B cell (primary cell): ENCODE results near the gene ITGB2. TPM values are rescaled to one million over a fixed set of nuclear protein-coding genes. Genes with fewer than 3 reads are reported as not detected.

ENCODE experiments used
- ATAC-seq: fragments of 200-7000 bp; cut with Tn5 transposase; one replicate; pipeline ENCODE4 v1.10.0; 2021; ENCODE audit warnings: low read depth, mild to moderate bottlenecking, moderate number of reproducible peaks, moderate library complexity
- CTCF ChIA-PET: fragments of 350-600 bp; sonication (Branson Sonifier 250); formaldehyde crosslinking; loops from one replicate; lab custom pipeline; 2021; ENCODE audit warnings: antibody characterized with exemption, inconsistent platforms; lab: Charles Lee
- POLR2A ChIA-PET: fragments of 350-600 bp; sonication (Branson Sonifier 250); formaldehyde crosslinking; loops from one replicate; lab custom pipeline; 2021; ENCODE audit warnings: antibody characterized with exemption; lab: Charles Lee
- DNase-seq: peaks from one replicate; pipeline ENCODE4 v3.0.0; 2013
- H2AFZ ChIP-seq: 2 replicates; pipeline ENCODE4 v1.6.1; 2012; ENCODE audit warnings: mild to moderate bottlenecking, low read depth, low read length; ENCODE audit not compliant: insufficient read depth, poor library complexity, severe bottlenecking
- H3K27ac ChIP-seq, 2 donors: 1 replicate in 1 of 2; 2 replicates in 1 of 2; pipeline ENCODE4 v1.5.1; 2012 to 2013; ENCODE audit warnings: low read length in 2 of 2, mild to moderate bottlenecking in 2 of 2, moderate library complexity in 1 of 2
- H3K27me3 ChIP-seq, 4 experiments: fragments of 200-600 bp in 1 of 4; sonication (generic) in 1 of 4; replicated peaks in 1 of 4; 1 replicate in 2 of 4; 2 replicates in 2 of 4; pipeline versions ENCODE4 v1.6.1 to v1.7.0; 2013 to 2016; ENCODE audit warnings: low read length in 3 of 4, mild to moderate bottlenecking in 2 of 4, mixed read lengths in 1 of 4, moderate library complexity in 1 of 4; ENCODE audit not compliant: insufficient read depth in 4 of 4, control insufficient read depth in 3 of 4; ENCODE audit errors: control extremely low read depth in 1 of 4
- H3K36me3 ChIP-seq, 2 experiments: replicated peaks in 1 of 2; 1 replicate in 1 of 2; 2 replicates in 1 of 2; pipeline versions ENCODE4 v1.6.1 to v1.7.1; 2013; ENCODE audit warnings: low read length in 1 of 2; ENCODE audit not compliant: insufficient read depth in 2 of 2, control insufficient read depth in 1 of 2; ENCODE audit errors: control extremely low read depth in 1 of 2, extremely low read depth in 1 of 2
- H3K4me1 ChIP-seq, 2 donors: fragments of 200-600 bp in 1 of 2; sonication (generic) in 1 of 2; 1 replicate in 1 of 2; 2 replicates in 1 of 2; pipeline versions ENCODE4 v1.5.1 to v1.6.1; 2013 to 2017; ENCODE audit warnings: low read length in 2 of 2; ENCODE audit not compliant: control insufficient read depth in 2 of 2, insufficient read depth in 2 of 2
- H3K4me2 ChIP-seq: replicated peaks from 2 replicates; pipeline ENCODE3; 2012; ENCODE audit warnings: mild to moderate bottlenecking, low read depth, low read length; ENCODE audit not compliant: poor library complexity, severe bottlenecking
- H3K4me3 ChIP-seq, 5 experiments: fragments of 200-600 bp in 1 of 5; sonication (generic) in 1 of 5; 1 replicate in 3 of 5; 2 replicates in 2 of 5; pipeline versions ENCODE4 v1.5.1 to v1.7.0; 2011 to 2016; ENCODE audit warnings: low read length in 4 of 5, mild to moderate bottlenecking in 4 of 5, low read depth in 2 of 5, control low read depth in 1 of 5, moderate library complexity in 1 of 5; ENCODE audit not compliant: insufficient read depth in 1 of 5; ENCODE audit errors: control extremely low read depth in 1 of 5, extremely low read depth in 1 of 5
- H3K79me2 ChIP-seq: fragments of 200-600 bp; sonication (generic); one replicate; pipeline ENCODE4 v1.6.0; 2016; ENCODE audit warnings: low read length; ENCODE audit not compliant: control insufficient read depth, insufficient read depth
- H3K9ac ChIP-seq: fragments of 200-600 bp; sonication (generic); 2 replicates; pipeline ENCODE4 v1.6.1; 2017; ENCODE audit warnings: mild to moderate bottlenecking, low read length, moderate library complexity
- H3K9me3 ChIP-seq, 3 donors: one replicate each; pipeline versions ENCODE4 v1.6.1 to v1.7.1; 2013; ENCODE audit warnings: low read length in 2 of 3; ENCODE audit not compliant: control insufficient read depth in 2 of 3, insufficient read depth in 1 of 3; ENCODE audit errors: control extremely low read depth in 1 of 3
- H4K20me1 ChIP-seq: 2 replicates; pipeline ENCODE4 v1.6.0; 2012; ENCODE audit warnings: mild to moderate bottlenecking, low read length; ENCODE audit not compliant: insufficient read depth, control insufficient read depth, poor library complexity, severe bottlenecking
- H3K27ac Mint-ChIP-seq: one replicate; pipeline ENCODE4 v1.8.0; 2021; ENCODE audit warnings: mixed read lengths
- H3K27me3 Mint-ChIP-seq: one replicate; pipeline ENCODE4 v1.8.0; 2021; ENCODE audit warnings: mixed read lengths
- H3K4me1 Mint-ChIP-seq: one replicate; pipeline ENCODE4 v1.8.0; 2021; ENCODE audit warnings: mixed read lengths
- H3K4me3 Mint-ChIP-seq: one replicate; pipeline ENCODE4 v1.8.0; 2021; ENCODE audit warnings: mixed read lengths
- H3K9me3 Mint-ChIP-seq: one replicate; pipeline ENCODE4 v1.8.0; 2022; ENCODE audit warnings: mixed read lengths; ENCODE audit not compliant: insufficient read depth
- CTCF ChIP-seq: fragments of 200-600 bp; IDR thresholded peaks from one replicate; pipeline ENCODE4 v1.8.0; 2022; ENCODE audit warnings: antibody characterized with exemption, mild to moderate bottlenecking
- EZH2 ChIP-seq: IDR thresholded peaks from 2 replicates; pipeline ENCODE4 v1.6.1; 2012; ENCODE audit warnings: borderline replicate concordance, low read depth, mild to moderate bottlenecking, moderate library complexity, low read length; ENCODE audit not compliant: insufficient read depth, poor library complexity, severe bottlenecking
- WGBS: methylation state at CpG from one replicate; pipeline ENCODE4 v1.1.5; 2013; ENCODE audit warnings: missing lambda C conversion rate; ENCODE audit not compliant: insufficient coverage; 5-methylcytosine and 5-hydroxymethylcytosine counted together
- intact Hi-C: fragments of 100-400 bp; cut with micrococcal nuclease; formaldehyde crosslinking; loops from one replicate; pipeline ENCODE4 v1.10.0; 2022
- polyA plus RNA-seq: library from polyadenylated mRNA; depleted of rRNA; stranded (reverse); fragments of >200 nt; gene quantifications from 2 replicates; pipeline ENCODE4 v1.2.3, GENCODE V29; 2012
- total RNA-seq, 2 donors: library from RNA; stranded (reverse); fragments of 120-200 nt in 1 of 2; gene quantifications; 1 replicate in 1 of 2; 2 replicates in 1 of 2; pipeline versions ENCODE4 v1.2.3 to v1.2.4, GENCODE V29; 2013 to 2022

ITGB2 gene
- total and polyA plus RNA-seq, 2 donors (not counting 1 experiment from before 2014, with no cell fraction given) = 102 to 368 TPM

GRCh38 chr21:44907966-44908895 is 12.5 kb downstream of the ITGB2 start:
- intact Hi-C loops = no loop called here
- peak overlapping the region in 3 of 5 experiments; percentile 8 to 50 (median 28) for H3K4me3 ChIP-seq
- H4K20me1 ChIP-seq = peaks cover 59% of the 10 kb centered on the region
- peaks cover 49 to 66% of the 10 kb centered on the region in 2 donors for H3K4me1 ChIP-seq
- no peaks in the 10 kb centered on the region for H3K9me3 ChIP-seq
- ChIA-PET CTCF (interaction anchor here (0.7 to 2.3 kb wide), 10 partner anchors 11 to 114 kb away, joined by 3 to 11 read pairs (median 5); partner anchors contain the start of gene ITGB2), POLR2A (interaction anchor here (0.6 to 1.8 kb wide), 3 partner anchors 8 to 19 kb away, joined by 3 to 5 read pairs (median 3); no protein-coding TSS in a partner anchor)
- DNase-seq (peak; percentile 50), ATAC-seq (peak; percentile 41)
- H3K36me3 ChIP-seq = peaks cover 3 to 53% of the 10 kb centered on the region in 2 experiments
- H3K79me2 ChIP-seq = peaks cover 87% of the 10 kb centered on the region
- H3K27me3 ChIP-seq = no peaks in the 10 kb centered on the region
- H3K4me2 ChIP-seq = peak overlapping the region; percentile 68
- H2AFZ ChIP-seq = no peak overlapping the region
- 68% methylated on average over 16 of the region's 25 CpGs for WGBS
- H3K27me3 Mint-ChIP-seq = no peaks in the 10 kb centered on the region
- no peaks in the 10 kb centered on the region for H3K9me3 Mint-ChIP-seq
- H3K4me1 Mint-ChIP-seq = peaks cover 64% of the 10 kb centered on the region
- H3K27ac Mint-ChIP-seq = peak overlapping the region; percentile 80
- H3K9ac ChIP-seq = peak overlapping the region; percentile 25
- peak overlapping the region; percentile 65 for H3K4me3 Mint-ChIP-seq
- H3K27ac ChIP-seq = peak overlapping the region; percentile 11 to 72
- TF ChIP-seq EZH2 (no peak), CTCF (no peak)
